Breast epithelium (tissue), 4 donors: ENCODE results near the gene LIN28A. TPM values are rescaled to one million over a fixed set of nuclear protein-coding genes. Genes with fewer than 3 reads are reported as not detected.

Experiments
- DNase-seq, 2 donors: peaks; one replicate each; pipeline ENCODE4 v3.0.0-alpha.2; 2019; ENCODE audit warnings: low spot score in 2 of 2
- H3K27ac ChIP-seq, 2 donors: fragments of 200-600 bp; sonication (generic) in 1 of 2; one replicate each; pipeline ENCODE4 v1.5.1; 2016 to 2019; ENCODE audit warnings: mild to moderate bottlenecking in 1 of 2
- H3K27me3 ChIP-seq, 2 donors: fragments of 200-600 bp; sonication (generic) in 1 of 2; one replicate each; pipeline versions ENCODE4 v1.5.1 to v1.6.0; 2017 to 2019; ENCODE audit warnings: control low read depth in 1 of 2, mild to moderate bottlenecking in 1 of 2
- H3K36me3 ChIP-seq: fragments of 200-600 bp; one replicate; pipeline ENCODE4 v1.5.1; 2019
- H3K4me1 ChIP-seq, 2 donors: fragments of 200-600 bp; sonication (generic); one replicate each; pipeline ENCODE4 v1.5.1; 2016 to 2019; ENCODE audit warnings: control low read depth in 1 of 2
- H3K4me3 ChIP-seq, 3 donors: fragments of 200-600 bp; sonication (generic); 1 replicate in 2 of 3; 2 replicates in 1 of 3; pipeline ENCODE4 v1.5.1; 2016 to 2019; ENCODE audit warnings: mild to moderate bottlenecking in 3 of 3, moderate library complexity in 2 of 3
- H3K9me3 ChIP-seq, 2 donors: fragments of 200-600 bp; sonication (generic) in 1 of 2; one replicate each; pipeline ENCODE4 v1.5.1; 2016 to 2019; ENCODE audit warnings: control low read depth in 1 of 2
- POLR2A ChIP-seq: fragments of 450-650 bp; IDR thresholded peaks from one replicate; pipeline ENCODE4 v1.6.1; 2016; ENCODE audit warnings: antibody characterized with exemption, mild to moderate bottlenecking, moderate library complexity
- POLR2AphosphoS5 ChIP-seq, 3 donors: sonication (generic); formaldehyde crosslinking; IDR thresholded peaks; one replicate each; pipeline ENCODE4 v1.6.1; 2017; ENCODE audit warnings: antibody characterized with exemption in 3 of 3
- intact Hi-C: fragments of 100-400 bp; cut with DNase I; formaldehyde crosslinking; loops from one replicate; pipeline ENCODE4 v1.15.1; 2023; ENCODE audit warnings: low total_unique reads
- total RNA-seq, 3 donors: library from RNA; depleted of rRNA; stranded (reverse); fragments of >200 nt; gene quantifications; one replicate each; pipeline ENCODE4 v1.1.0, GENCODE V29; 2016
- TF ChIP-seq, protein P1 (sequence below), 3 donors: fragments of 450-650 bp; IDR thresholded peaks; one replicate each; pipeline ENCODE4 v1.5.1; 2016 to 2017; ENCODE audit warnings: antibody characterized with exemption in 3 of 3, mild to moderate bottlenecking in 3 of 3, moderate library complexity in 3 of 3

Gene LIN28A
- total RNA-seq, 3 donors from 2014 or later = not detected

DNA sequence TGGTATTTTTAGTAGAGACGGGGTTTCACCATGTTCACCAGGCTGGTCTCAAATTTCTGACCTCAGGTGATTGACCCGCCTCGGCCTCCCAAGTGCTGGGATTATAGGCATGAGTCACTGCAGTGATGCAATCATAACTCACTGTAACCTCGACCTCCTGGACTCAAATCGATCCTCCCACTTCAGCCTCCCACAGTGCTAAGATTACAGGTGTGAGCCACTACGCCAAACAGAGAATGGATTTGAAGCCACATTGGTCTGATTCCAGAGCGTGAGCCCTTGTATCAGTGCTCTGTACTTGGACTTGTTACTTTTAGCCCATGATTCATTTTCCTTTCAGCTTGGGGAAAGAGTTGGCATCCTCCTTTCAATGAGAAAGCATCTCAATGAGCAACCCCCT is 23.2 kb upstream of the LIN28A start:
- no peaks in the 10 kb centered on the region for H3K4me1 ChIP-seq
- intact Hi-C loops = no loop called here
- H3K9me3 ChIP-seq = no peaks in the 10 kb centered on the region
- no peak for DNase-seq
- H3K27me3 ChIP-seq = no peaks in the 10 kb centered on the region
- no peaks in the 10 kb centered on the region for H3K36me3 ChIP-seq
- TF ChIP-seq POLR2A (no peak), POLR2AphosphoS5 (IDR thresholded peaks at IDR 0.05) (no peak)
- TF ChIP-seq, protein P1, sequence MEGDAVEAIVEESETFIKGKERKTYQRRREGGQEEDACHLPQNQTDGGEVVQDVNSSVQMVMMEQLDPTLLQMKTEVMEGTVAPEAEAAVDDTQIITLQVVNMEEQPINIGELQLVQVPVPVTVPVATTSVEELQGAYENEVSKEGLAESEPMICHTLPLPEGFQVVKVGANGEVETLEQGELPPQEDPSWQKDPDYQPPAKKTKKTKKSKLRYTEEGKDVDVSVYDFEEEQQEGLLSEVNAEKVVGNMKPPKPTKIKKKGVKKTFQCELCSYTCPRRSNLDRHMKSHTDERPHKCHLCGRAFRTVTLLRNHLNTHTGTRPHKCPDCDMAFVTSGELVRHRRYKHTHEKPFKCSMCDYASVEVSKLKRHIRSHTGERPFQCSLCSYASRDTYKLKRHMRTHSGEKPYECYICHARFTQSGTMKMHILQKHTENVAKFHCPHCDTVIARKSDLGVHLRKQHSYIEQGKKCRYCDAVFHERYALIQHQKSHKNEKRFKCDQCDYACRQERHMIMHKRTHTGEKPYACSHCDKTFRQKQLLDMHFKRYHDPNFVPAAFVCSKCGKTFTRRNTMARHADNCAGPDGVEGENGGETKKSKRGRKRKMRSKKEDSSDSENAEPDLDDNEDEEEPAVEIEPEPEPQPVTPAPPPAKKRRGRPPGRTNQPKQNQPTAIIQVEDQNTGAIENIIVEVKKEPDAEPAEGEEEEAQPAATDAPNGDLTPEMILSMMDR (IDR thresholded peaks at IDR 0.05) = no peak
- H3K27ac ChIP-seq = no peak overlapping the region
- H3K4me3 ChIP-seq = no peak overlapping the region

DNA sequence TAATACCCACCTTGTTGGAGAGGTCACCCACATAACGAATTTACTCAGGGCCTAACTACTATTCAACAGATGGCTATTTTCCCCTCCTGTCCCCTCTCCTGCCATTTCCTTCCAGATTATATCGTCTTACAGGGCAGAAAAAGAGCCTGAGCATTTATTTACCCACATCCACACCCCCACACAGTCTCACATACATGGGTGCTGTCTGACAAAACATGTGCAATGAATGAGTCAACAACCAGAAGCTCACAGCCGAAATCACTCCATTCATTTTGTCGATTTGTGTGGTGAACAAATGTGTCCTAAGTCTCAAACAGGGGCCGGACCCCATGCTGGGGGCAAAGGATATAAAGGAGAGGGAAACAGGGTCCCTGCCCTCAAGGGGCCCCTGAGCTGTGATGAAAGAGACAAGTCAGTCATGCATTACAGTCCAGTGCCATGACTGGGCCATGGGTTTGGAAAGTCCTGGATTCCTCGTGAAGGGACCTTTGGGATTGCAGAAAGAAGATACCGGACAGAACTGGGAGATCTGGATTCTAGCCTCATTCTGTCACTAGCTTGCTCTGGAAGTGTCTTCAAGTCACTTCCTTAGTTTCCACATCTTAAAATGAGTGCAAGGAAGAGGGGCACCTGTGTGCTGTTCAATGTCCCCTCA is 21.7 kb upstream of the LIN28A start:
- Histone ChIP-seq H3K27me3 (no peaks in the 10 kb centered on the region), H3K9me3 (no peaks in the 10 kb centered on the region), H3K4me1 (no peaks in the 10 kb centered on the region), H3K36me3 (no peaks in the 10 kb centered on the region), H3K27ac (no peak overlapping the region), H3K4me3 (no peak overlapping the region)
- no peak for DNase-seq
- TF ChIP-seq POLR2AphosphoS5 (IDR thresholded peaks at IDR 0.05) (no peak), POLR2A (no peak)
- TF ChIP-seq, protein P1 (IDR thresholded peaks at IDR 0.05) = no peak
- intact Hi-C loops = no loop called here

DNA sequence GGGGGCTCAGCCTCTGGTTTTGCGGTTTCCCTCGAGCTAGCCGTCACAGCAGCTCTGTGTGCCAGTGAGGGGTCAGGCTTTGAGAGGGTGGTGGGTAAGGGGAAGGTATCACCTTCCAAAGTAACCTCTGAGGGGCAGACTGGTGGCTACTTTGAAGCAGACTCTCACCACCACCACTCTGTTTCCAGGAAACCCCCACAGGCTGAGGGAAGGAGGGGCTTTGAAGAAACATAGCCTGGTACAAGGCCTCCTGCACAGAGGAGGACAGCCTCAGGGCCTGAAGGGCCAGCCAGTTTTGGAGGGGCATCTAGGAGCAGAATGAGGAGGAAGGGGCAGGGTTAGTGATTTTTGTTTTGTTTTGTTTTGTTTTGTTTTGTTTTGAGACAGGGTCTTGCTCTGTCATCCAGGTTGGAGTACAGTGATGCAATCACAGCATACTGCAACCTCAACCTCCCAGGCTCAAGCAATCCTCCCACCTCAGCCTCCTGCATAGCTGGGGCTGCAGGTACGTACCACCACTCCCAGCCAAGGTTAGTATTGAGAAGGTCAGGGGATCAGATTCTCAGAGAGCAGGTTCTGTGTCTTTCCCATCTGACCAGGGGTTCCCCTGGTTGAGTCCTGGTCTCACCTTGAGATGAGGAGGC is 20.9 kb upstream of the LIN28A start:
- TF ChIP-seq, protein P1 (IDR thresholded peaks at IDR 0.05) = no peak
- TF ChIP-seq POLR2AphosphoS5 (IDR thresholded peaks at IDR 0.05) (no peak), POLR2A (no peak)
- Histone ChIP-seq H3K4me1 (no peaks in the 10 kb centered on the region), H3K36me3 (no peaks in the 10 kb centered on the region), H3K27ac (no peak overlapping the region), H3K27me3 (no peaks in the 10 kb centered on the region), H3K9me3 (no peaks in the 10 kb centered on the region), H3K4me3 (no peak overlapping the region)
- no peak for DNase-seq
- intact Hi-C loops = no loop called here

DNA sequence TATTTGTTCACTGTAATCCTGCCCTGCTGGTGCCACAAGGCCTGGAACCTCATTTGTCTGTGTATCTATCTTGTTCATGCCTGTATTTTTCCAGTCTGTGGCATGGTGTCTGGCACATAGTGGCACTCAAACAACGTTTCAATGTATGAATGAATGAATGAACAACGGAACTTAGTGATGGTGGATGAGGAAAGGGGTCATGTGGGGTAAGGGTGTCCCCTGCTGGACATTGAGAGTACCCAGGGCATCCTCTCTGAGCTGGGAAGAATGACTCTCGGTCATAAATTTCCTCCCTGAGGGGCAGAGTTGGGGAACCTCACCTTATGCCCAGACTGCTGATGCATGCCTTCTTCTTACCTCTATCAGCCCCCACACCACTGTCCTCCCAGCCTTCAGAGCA is 19.2 kb upstream of the LIN28A start:
- no peaks in the 10 kb centered on the region for H3K9me3 ChIP-seq
- no peaks in the 10 kb centered on the region for H3K36me3 ChIP-seq
- DNase-seq = no peak
- intact Hi-C loops = no loop called here
- no peak overlapping the region for H3K4me3 ChIP-seq
- H3K4me1 ChIP-seq = no peaks in the 10 kb centered on the region
- no peak for TF ChIP-seq POLR2A
- TF ChIP-seq, protein P1 (IDR thresholded peaks at IDR 0.05) = no peak
- no peak for TF ChIP-seq POLR2AphosphoS5 (IDR thresholded peaks at IDR 0.05)
- H3K27ac ChIP-seq = no peak overlapping the region
- no peaks in the 10 kb centered on the region for H3K27me3 ChIP-seq

DNA sequence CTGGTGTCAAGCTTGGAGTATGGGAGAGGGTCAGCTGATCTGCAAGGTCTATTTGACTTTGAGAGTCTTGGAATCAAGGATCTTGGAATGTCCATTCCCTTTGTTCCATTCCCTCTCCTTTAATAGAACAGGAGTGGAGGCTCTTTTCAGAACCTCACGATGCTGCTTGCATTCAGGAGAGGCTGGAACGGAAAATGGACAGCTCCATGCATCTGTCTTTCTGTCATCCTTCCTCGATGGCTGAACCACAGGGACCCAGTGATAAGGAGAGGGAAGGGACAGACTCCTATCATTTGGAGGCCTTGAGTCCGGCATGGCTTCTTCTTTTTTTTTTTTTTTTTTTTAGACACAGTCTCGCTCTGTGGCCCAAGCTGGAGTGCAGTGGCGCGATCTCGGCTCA is 14.9 kb upstream of the LIN28A start:
- Histone ChIP-seq H3K36me3 (no peaks in the 10 kb centered on the region), H3K4me3 (no peak overlapping the region), H3K27me3 (no peaks in the 10 kb centered on the region), H3K4me1 (no peaks in the 10 kb centered on the region), H3K27ac (no peak overlapping the region), H3K9me3 (no peaks in the 10 kb centered on the region)
- DNase-seq = no peak
- TF ChIP-seq, protein P1 (IDR thresholded peaks at IDR 0.05) = no peak
- TF ChIP-seq POLR2AphosphoS5 (IDR thresholded peaks at IDR 0.05) (no peak), POLR2A (no peak)
- intact Hi-C loops = no loop called here
